ENCODE measurements around the gene GOLGA8Q.
"Not testable (repeated sequence)": the region's sequence is repeated elsewhere in the genome, so short reads cannot be mapped to it uniquely, and the experiment has no call there.

GOLGA8Q gene, protein sequence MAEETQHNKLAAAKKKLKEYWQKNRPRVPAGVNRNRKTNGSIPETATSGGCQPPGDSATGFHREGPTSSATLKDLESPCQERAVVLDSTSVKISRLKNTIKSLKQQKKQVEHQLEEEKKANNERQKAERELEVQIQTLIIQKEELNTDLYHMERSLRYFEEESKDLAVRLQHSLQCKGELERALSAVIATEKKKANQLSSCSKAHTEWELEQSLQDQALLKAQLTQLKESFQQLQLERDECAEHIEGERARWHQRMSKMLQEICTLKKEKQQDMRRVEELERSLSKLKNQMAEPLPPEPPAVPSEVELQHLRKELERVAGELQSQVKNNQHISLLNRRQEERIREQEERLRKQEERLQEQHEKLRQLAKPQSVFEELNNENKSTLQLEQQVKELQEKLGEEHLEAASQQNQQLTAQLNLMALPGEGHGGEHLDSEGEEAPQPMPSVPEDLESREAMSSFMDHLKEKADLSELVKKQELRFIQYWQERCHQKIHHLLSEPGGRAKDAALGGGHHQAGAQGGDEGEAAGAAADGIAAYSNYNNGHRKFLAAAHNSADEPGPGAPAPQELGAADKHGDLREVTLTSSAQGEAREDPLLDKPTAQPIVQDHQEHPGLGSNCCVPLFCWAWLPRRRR

DNA sequence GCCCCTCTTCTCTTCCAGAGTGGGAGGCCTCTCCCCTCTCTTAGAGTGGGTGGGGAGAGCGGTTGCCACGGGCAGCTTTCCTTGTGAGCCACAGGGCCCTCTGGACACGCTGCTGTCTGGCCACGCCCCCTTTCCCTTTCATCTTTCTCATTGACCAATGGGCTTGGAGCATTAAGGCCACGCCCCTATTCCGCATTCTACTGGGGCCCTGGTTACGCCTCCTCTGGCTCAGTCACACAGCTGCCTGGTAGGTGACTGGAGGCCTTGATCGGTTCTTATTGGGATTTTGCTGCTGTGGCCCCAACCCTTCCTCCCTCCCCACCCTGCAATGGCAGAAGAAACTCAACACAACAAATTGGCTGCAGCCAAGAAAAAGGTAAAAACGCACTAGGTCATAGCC, at the start of gene GOLGA8Q:
GOLGA8Q (plus strand) TSS at position 301 of the 400 bp plus-strand sequence; CDS start at position 329, 28 bp downstream.
- DNase-seq (ENCODE audit: low read depth in 4 of 4, low spot score in 1 of 4): not testable (repeated sequence)

DNA sequence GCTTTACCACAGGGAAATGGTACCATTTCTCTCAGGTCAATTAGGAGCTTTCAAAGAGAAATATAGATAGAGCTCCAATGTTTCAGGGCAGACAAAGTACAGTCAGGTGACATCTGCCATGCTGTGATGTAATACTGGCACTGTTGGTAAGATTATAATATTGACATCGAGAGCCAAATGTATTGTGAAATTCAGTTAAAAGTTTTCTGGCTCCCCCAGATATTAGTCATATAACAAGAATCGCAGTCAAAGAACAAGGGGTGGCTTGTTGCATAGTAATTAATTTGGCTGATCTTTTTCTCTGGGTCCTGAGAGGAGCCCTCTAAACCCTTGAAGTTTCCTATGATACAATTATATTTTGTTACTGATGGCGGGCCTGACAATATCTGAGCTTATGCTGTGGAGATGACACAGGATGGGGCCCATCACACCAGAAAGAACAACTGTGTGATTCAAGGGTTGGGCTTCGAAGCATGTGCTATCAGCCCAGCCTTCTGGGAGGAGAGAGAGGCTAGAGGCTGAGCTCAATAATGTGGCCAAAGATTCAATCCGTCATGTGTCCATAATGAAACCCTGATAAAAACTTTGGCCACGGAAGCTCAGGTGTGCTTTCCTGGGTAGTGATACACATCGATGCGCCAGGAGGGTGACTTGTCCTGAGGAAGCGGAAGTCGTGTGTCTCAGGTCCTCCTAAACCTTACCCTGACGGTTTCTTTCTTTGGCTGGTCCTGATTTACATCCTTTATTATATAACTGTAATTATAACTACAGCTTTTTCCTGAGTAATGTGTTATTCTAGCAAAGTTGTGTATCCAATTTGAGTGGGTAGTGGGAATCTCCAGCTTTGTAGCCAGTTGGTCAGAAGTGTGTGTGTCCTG, 48.7 kb upstream of the GOLGA8Q start:
- DNase-seq (ENCODE audit: low read depth in 4 of 4, low spot score in 1 of 4): not testable (repeated sequence)

DNA sequence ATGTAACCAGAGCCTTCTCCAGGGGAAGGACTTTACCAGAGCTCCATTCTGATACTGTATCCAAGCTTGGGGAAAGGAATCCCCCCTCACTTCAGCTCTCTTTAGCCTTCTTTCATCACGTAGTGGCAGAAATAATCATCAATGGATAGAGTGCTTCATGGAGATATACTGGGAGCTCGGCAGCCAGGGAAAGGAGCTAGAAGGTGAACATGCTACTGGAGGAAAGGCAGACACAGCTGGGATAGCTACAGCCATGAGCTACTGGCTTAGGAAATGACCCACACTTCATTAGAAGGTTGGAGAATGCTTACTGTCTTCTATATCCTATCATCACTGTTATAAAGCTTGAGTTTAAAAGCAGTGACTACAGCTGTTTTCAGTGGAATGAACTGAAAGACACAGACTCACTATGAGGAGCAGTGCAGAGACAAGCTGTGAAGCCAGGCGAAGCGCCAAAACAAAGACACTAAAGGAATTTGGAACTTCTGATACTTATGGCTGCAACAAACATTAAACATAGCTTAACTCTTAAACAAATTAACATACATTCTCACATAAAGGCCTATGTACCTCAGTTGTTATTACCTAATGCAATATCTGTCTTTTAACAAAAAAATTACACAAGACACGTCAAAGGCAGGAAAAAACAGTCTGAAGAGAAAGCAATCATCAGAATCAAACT, 47.5 kb upstream of the GOLGA8Q start:
- not testable (repeated sequence) for DNase-seq (ENCODE audit: low read depth in 4 of 4, low spot score in 1 of 4)

DNA sequence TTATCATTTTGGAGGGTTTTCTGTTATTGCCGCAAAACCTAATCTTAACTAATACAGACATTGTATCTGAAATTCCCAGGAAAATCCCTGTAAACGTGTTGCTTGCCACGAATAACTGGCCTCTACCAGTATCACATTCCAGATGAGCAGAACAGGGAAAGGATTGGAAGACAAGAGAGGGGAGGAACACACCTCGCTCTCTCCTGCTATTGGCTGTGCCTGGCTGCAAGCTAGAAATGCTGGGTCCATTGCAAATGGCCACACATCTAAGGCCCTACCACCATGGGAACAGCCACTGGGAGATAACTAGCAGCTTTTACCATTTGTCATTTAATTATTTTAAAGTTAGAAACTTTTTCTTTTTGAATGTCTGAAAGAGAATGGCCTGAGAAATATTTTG, 37.3 kb upstream of the GOLGA8Q start:
- DNase-seq (ENCODE audit: low read depth in 4 of 4, low spot score in 1 of 4): not testable (repeated sequence)

DNA sequence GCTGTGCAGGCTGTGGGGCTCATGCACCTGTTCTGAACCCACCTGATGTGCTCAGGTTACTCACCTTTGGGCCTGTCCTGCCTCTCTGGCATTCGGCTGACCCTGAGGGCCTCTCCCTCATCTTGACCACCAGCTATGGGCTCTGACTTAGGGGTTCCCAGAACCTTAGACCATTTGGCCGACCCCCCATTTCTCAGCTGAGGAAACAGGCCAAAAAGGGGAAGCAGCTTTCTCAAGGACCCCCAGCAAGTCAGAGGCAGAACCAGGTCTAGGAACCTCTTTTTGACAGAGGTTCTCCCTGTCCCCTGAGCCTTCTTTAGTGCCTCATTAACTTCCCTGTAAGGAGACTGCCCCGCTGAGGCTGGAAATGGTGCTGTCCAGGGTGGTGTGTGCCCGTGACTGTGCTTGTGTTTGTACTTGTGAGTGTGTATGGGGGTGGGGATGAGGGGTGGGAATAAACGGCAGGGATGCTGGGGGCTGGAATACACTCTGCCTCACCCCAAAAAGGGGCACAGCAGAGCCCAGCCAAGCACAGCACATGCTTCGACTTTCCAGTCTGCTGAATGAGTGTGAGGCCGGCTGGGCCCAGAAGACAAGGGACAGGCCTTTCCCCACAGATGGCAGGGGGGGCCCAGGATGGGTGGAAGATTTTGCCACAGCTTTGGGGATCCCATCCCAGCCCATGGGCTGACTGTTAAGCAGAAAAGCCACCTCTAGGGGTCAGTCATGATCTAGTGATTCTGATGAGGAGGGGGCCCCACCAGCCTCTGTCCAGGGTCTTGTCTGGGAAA, 28.2 kb upstream of the GOLGA8Q start:
- not testable (repeated sequence) for DNase-seq (ENCODE audit: low read depth in 4 of 4, low spot score in 1 of 4)

DNA sequence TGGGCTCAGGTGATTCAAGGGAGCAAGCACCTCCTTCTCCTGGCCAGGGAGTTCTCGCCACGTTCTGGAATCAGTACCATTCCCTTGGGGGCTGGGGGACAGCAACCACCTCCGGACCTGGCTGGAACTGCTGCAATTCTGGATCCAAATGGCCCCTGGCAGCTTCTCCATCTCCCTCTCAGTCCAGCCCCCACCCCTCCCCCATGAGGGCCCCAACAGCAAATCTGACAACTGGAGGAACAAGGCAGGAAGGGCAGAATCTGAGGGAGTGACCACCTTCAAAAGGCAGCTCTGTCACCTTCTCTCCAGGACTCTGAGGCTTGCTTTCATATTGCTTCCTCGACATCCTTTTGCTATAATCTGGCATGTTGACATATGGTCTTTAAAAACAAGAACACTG, 25.9 kb upstream of the GOLGA8Q start:
- DNase-seq (ENCODE audit: low read depth in 4 of 4, low spot score in 1 of 4): not testable (repeated sequence)

DNA sequence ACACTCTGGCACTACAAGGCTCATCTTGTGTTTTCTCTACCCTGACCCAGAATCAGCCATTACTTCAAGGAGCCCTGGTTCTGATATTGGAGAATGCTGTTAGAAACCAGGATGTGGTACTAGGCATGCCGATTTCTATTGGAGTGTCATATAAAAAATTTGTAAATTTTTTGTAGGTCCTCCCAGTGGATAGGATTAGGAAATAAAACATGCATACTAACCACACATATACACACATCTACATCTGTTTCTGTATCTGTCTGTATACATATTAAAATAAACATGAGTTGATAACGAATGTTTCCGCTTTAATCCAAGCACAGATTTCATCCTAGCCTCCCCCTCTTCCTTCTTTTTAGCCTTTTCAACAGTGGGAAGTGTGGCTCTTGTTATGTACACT, 22.8 kb upstream of the GOLGA8Q start:
- DNase-seq (ENCODE audit: low read depth in 4 of 4, low spot score in 1 of 4): not testable (repeated sequence)

DNA sequence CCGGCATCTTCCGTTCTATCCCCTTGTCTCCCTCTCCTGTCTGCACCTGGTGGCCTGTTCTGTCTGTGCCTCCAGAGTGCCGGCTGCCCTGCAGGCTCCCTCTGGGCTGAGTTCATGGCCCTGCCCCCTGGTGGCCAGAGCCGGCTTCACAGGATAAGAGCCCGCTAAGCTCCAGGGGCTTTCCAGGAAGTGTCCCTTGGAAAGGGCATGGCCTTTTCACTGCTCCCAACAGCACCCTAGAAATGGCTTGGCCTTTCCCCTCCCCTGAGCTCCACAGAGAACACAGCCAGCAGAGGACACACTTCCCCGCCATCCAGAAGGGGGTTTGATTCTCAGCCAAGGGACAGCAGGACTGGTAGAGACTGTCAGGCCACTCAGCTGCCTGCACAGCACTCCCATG, 15.1 kb downstream of the GOLGA8Q start:
- DNase-seq (ENCODE audit: low read depth in 4 of 4, low spot score in 1 of 4): not testable (repeated sequence)

DNA sequence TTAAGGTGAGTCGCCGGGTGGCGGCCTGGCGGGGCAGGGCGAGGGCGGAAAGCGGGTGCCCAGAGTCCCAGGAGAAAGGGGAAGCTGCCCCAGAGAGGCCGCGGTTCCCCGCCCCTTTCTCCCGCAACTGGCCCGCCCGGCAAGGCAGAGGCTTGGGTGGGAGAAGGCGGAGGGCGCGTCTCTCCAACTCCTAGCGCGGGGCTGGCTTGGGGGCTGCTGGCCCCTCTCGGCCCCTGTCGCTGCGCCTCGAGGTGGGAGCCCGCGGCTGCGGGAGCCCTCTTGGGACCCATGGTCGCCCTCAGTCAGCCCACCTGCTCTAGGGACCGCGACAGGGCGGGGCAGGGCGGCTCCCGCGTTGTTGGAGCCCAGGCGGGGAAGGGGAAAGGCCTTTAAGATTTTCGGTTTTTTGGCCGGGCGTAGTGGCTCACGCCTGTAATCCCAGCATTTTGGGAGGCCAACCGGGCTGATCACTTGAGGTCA, 21.2 kb downstream of the GOLGA8Q start:
- DNase-seq (ENCODE audit: low read depth in 4 of 4, low spot score in 1 of 4): not testable (repeated sequence)

DNA sequence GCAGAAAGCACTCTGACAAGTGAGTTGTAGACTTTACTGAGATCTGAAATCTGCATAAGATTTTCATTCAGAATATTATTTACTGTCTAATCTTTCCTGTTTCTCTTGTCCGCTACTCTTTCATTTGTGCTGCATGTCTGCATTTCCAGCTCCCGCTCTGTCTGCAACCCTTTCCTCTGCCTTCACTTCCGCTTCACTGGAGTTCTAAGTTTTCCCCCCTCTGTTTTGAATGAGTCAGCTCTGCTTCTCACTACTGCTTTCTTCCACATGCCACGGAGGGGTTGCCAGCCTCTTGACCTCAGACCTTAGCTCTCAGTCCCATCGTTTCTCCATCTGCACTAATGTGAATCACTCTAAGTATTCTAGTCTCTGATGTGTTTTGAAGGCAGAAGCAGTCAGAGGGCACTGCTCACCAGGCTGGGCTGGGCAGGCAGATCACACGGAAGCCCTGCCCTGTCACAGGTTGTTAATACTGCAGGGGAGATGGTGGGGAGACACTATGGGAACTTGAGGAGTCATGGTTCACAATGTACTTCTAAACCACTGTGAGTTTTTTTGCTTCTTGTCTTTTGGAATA, 27.6 kb downstream of the GOLGA8Q start:
- not testable (repeated sequence) for DNase-seq (ENCODE audit: low read depth in 4 of 4, low spot score in 1 of 4)

DNA sequence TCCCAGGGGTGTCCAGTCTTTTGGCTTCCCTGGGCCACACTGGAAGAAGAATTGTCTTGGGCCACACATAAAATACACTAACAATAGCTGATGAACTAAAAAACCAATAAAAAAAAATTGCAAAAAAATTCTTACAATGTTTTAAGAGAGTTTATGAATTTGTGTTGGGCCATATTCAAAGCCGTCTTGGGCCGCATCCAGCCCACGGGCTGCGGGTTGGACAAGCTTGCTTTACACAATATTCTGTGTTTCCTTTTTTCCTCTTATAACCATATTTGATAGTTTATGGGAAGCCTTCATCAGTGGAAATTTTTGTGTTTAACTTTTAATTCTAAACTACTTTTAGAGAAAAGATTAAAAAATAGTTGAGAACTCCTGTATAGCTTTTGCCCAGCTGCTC, 28.9 kb downstream of the GOLGA8Q start:
- DNase-seq (ENCODE audit: low read depth in 4 of 4, low spot score in 1 of 4): not testable (repeated sequence)

DNA sequence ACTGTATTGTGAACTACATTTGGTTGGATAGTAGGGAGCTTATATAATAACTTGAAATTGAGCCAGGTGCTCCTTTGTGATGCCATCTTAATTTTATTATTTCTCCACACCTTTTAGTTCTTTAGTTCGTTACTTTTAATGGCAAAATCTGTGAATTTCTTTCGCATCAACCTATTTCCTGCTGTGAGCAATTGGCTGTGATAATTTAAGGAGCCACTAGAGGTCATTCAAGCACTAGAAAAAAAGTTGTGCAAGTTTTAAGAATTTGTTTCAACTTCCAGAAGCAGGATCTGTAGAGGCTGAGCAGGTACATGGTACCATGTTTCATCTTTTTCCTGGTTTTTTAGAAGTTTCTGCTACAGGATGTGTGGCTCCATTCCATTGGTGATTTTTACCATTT, 47.1 kb downstream of the GOLGA8Q start:
- DNase-seq (ENCODE audit: low read depth in 4 of 4, low spot score in 1 of 4): not testable (repeated sequence)

DNA sequence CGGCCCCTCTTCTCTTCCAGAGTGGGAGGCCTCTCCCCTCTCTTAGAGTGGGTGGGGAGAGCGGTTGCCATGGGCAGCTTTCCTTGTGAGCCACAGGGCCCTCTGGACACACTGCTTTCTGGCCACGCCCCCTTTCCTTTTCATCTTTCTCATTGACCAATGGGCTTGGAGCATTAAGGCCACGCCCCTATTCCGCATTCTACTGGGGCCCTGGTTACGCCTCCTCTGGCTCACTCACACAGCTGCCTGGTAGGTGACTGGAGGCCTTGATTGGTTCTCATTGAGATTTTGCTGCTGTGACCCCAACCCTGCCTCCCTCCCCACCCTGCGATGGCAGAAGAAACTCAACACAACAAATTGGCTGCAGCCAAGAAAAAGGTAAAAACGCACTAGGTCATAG, 51.9 kb downstream of the GOLGA8Q start, which contains the start of gene GOLGA8H:
GOLGA8H (plus strand) TSS at position 233 of the 400 bp plus-strand sequence; CDS start at position 331, 98 bp downstream.
- DNase-seq (ENCODE audit: low read depth in 4 of 4, low spot score in 1 of 4): not testable (repeated sequence)

Data from stimulated activated CD4-positive, alpha-beta T cell treated with anti-CD3 and anti-CD28 coated beads, Interleukin-1b, Interleukin-23, amount 100 ng/mL, for 24 hours (primary cell).